ENCODE results near the gene R3HDM2.

R3HDM2 gene

DNA sequence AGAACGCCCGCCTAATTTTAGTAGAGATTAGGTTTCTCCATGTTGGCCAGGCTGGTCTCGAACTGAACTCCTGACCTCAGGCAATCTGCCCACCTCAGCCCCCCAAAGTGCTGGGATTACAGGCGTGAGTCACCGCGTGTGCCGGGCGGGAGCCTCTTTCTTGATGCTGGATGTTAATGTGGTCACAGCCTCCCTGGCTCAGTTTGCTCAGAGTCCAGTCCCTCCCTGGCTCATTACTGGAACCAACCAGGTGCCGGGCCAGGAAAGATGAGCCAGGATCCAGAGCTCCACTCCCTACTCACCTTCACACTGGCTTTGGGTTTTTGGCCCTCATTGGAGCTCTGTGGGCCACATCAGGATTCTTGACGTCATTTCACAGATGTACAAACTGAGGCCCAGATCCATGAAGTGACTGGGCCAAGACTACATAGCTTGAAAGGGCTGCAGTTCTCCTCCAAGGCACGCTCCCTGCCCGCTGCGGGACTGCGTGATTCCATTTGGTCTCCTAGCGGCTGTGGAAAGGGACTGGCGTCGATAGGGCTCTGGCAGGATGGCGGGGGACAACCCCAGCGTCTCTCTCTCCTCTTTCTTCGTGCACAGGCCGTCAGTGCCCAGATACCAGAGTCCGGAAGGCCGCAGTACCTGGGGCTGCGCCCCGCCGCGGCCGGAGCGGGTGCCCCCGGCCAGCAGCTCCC lies 206.4 kb downstream of the R3HDM2 start:
- in situ Hi-C loops (cut with MboI; ENCODE audit: low pct_unique_long_range_greater_than_20kb, low sequenced_read_pairs, unreplicated experiment), result no loop called here
- TF ChIP-seq, protein P1, sequence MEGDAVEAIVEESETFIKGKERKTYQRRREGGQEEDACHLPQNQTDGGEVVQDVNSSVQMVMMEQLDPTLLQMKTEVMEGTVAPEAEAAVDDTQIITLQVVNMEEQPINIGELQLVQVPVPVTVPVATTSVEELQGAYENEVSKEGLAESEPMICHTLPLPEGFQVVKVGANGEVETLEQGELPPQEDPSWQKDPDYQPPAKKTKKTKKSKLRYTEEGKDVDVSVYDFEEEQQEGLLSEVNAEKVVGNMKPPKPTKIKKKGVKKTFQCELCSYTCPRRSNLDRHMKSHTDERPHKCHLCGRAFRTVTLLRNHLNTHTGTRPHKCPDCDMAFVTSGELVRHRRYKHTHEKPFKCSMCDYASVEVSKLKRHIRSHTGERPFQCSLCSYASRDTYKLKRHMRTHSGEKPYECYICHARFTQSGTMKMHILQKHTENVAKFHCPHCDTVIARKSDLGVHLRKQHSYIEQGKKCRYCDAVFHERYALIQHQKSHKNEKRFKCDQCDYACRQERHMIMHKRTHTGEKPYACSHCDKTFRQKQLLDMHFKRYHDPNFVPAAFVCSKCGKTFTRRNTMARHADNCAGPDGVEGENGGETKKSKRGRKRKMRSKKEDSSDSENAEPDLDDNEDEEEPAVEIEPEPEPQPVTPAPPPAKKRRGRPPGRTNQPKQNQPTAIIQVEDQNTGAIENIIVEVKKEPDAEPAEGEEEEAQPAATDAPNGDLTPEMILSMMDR (IDR thresholded peaks at IDR 0.05; ENCODE audit: extremely low read depth, insufficient read depth, missing control alignments), result no peak
- DNase-seq (ENCODE audit: low spot score), result no peak

DNA sequence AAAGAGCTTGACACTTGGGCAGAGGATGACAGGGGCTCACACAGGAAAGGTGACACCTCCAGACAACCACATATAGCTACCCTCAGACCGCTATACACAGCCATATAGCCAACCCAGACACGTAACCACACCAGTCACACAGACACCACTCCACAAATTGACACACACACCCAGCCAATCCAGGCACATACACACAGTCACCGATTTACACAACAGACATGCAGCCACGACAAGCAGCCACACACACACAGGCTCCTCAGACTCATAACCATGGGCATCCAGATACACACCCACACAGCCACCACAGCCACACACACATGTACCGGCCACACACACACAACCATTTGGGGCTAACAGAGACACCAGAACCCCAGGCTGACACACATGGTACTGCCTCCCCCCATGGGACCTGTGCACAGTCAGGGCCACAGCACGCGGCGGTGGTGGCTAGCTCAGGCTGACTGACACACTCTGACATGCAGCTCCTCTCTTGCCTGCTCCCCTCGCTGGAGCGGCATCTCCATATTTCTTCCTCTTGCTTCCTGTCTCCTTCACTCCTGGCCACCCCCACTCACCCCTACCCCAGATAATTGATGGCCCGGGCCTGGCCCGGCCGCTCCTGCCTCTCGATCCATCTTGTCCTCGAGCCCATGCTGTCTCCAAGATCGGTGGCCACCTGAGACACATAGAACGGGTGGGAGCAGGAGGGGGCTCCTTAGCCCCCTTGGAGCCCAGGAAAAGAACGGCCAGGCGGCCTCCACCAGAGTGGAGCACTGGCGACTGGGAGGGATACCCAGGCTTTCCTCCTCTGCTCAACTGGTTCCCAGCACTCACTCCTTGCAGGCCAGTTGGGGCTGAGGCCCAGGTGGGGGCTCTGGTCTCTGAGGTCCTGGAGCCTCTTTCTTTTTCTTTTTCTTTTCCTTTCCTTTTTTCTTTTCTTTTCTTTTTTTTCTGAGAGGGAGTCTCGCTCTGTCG lies 207.4 kb downstream of the R3HDM2 start:
- TF ChIP-seq, protein P1 (IDR thresholded peaks at IDR 0.05; ENCODE audit: extremely low read depth, insufficient read depth, missing control alignments), result no peak
- in situ Hi-C loops (cut with MboI; ENCODE audit: low pct_unique_long_range_greater_than_20kb, low sequenced_read_pairs, unreplicated experiment), result no loop called here
- DNase-seq (ENCODE audit: low spot score), result no peak

DNA sequence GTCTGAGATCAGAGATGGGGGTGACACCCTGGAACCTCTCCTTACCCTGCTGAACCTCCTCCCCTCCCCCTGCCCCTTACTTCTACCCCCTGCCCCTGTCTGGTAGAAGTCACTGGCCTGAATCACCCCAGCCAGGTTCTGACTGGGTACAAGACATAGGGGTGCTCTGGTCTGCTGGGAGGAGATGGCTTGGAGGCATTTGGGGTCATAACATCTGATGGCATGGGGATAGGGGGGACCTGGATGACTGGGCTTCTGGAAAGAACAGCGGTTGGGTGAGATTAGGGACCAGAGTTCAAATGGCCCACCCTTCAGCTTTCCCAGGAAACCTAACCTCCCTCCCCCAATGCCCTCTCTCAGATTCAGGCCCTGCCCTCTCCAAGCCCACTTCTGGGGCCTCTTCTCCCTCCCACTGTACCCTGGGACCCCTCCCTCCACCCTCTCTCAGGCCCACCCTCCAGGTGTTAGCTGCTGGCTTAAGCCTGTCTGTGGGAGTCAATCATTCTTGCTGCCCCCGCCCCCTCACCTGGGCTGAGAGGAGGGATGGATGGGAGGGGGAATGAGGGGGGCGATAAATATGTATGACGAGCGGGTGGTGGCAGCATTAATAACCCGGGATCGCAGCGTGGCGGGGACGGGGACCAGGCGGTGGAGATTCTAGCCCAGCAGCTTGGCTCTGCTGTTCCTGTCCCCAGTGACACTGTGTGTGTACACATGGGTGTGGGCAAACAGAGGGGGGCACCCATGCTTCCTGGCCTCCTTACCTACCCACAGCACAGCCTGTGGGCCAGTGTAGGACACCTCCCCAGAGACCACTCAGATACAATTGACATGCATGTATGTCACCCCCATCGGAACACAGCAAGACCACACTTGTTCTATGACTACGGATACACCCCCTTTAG lies 208.3 kb downstream of the R3HDM2 start:
- TF ChIP-seq, protein P1 (IDR thresholded peaks at IDR 0.05; ENCODE audit: extremely low read depth, insufficient read depth, missing control alignments), result no peak
- DNase-seq (ENCODE audit: low spot score), result no peak
- in situ Hi-C loops (cut with MboI; ENCODE audit: low pct_unique_long_range_greater_than_20kb, low sequenced_read_pairs, unreplicated experiment), result no loop called here

DNA sequence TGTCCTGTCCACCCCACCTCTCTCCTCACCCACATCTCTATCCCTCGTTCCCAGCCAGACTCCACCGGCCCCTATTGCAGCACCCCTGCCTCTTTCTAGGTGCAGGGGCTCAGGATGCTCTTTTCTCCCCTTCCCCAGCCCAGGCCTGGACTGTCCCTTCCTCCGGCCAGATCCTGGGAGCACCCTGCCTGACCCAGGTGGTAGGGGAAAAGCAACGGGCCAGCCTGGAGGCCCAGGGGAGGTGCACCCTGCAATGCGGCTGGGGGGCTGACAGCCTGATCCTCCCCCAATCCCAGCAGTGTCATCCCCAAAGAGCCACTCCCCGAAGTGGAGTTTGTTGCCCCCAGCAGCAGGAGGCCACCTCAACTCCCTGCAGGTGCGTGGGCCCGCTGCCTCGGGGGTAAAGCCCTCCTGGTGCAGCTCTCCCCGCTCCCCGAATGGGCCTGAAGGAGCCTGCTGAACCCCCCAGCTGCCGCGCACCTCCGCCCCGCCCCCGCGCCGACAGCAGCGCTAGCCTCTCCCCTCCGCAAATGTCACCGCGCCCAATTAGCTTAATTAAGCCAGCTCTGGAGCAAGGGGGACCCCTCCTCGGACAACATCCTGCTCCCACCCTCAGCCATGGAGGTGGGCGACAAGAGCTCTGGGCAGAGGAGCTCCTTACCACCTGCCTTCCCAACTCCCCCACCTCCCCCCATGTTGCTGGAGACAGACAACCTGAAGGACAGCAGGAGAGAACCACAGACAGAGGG lies 209.5 kb downstream of the R3HDM2 start:
- in situ Hi-C loops (cut with MboI; ENCODE audit: low pct_unique_long_range_greater_than_20kb, low sequenced_read_pairs, unreplicated experiment), result no loop called here
- TF ChIP-seq, protein P1 (IDR thresholded peaks at IDR 0.05; ENCODE audit: extremely low read depth, insufficient read depth, missing control alignments), result no peak
- DNase-seq (ENCODE audit: low spot score), result no peak

DNA sequence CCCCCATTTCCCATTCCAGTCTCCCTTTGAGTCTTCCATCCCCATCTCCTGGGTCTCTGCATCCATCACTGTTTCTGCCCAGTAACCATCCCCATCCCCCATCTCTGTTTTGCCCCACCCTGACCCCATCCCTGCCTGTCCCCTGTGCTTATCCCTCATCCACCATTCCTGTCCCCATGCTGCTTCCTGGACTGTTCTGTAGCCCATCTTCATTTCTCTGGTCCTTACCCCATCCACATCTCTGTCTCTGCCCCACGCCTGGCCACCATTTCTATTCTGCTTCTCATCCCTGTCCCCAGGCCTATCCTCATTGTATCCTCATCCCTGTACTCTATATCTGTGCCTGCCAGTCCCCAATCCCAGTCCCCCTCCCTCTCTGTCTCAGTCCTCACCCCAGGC lies 210.1 kb downstream of the R3HDM2 start:
- in situ Hi-C loops (cut with MboI; ENCODE audit: low pct_unique_long_range_greater_than_20kb, low sequenced_read_pairs, unreplicated experiment), result no loop called here
- no peak for DNase-seq (ENCODE audit: low spot score)
- TF ChIP-seq, protein P1 (IDR thresholded peaks at IDR 0.05; ENCODE audit: extremely low read depth, insufficient read depth, missing control alignments), result no peak
